Testis (tissue), 2 donors: ENCODE measurements around the gene GPR21.

Source experiments
- POLR2A ChIP-seq: fragments of 450-650 bp; IDR thresholded peaks from one replicate; pipeline ENCODE4 v1.6.1; 2017; ENCODE audit warnings: antibody characterized with exemption, mild to moderate bottlenecking, moderate library complexity
- TF ChIP-seq, protein P1 (sequence below), 3 experiments: fragments of 450-650 bp in 2 of 3; fragments of 200-600 bp in 1 of 3; sonication (generic) in 1 of 3; IDR thresholded peaks; one replicate each; pipeline ENCODE4 v1.5.1; 2016 to 2019; ENCODE audit warnings: antibody characterized with exemption in 3 of 3, mild to moderate bottlenecking in 2 of 3, moderate library complexity in 1 of 3

DNA sequence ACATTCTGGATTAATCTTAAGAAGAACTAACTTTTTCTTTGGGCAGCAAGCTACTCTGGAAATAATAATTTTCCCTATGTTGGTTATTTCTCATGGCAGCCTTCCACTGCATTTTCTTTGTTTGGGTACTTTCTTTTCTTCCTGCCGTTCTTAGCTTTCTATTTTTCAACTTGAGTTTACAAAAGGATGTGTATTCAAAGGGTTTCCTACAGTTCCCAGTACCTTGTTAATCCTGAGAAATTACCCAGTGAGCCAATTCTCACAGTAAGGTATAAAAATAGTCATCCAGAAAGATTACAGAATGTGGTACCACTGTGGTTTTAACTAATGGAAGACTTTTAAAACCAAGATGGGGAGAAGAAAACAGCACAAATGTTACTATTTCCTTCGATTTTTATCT lies 20.2 kb downstream of the GPR21 start:
- TF ChIP-seq POLR2A, result no peak
- TF ChIP-seq, protein P1, sequence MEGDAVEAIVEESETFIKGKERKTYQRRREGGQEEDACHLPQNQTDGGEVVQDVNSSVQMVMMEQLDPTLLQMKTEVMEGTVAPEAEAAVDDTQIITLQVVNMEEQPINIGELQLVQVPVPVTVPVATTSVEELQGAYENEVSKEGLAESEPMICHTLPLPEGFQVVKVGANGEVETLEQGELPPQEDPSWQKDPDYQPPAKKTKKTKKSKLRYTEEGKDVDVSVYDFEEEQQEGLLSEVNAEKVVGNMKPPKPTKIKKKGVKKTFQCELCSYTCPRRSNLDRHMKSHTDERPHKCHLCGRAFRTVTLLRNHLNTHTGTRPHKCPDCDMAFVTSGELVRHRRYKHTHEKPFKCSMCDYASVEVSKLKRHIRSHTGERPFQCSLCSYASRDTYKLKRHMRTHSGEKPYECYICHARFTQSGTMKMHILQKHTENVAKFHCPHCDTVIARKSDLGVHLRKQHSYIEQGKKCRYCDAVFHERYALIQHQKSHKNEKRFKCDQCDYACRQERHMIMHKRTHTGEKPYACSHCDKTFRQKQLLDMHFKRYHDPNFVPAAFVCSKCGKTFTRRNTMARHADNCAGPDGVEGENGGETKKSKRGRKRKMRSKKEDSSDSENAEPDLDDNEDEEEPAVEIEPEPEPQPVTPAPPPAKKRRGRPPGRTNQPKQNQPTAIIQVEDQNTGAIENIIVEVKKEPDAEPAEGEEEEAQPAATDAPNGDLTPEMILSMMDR (IDR thresholded peaks at IDR 0.05), result no peak
